Panc1 (cell line): ENCODE data around the gene ABCB8.

Experiments used
- CTCF ChIP-seq: fragments of 450-650 bp; IDR thresholded peaks from 2 replicates; pipeline ENCODE4 v1.5.1; 2017; ENCODE audit warnings: mild to moderate bottlenecking
- POLR2AphosphoS5 ChIP-seq: IDR thresholded peaks from 2 replicates; pipeline ENCODE4 v1.6.1; 2012; ENCODE audit warnings: mild to moderate bottlenecking, low read depth, low read length, moderate library complexity
- SIN3A ChIP-seq: IDR thresholded peaks from 2 replicates; pipeline ENCODE4 v1.6.1; 2012; ENCODE audit warnings: low read depth, mild to moderate bottlenecking, low read length, moderate library complexity, borderline replicate concordance; ENCODE audit not compliant: insufficient read depth
- TF ChIP-seq, protein P1 (sequence below), 2 experiments: IDR thresholded peaks; 2 replicates each; pipeline ENCODE4 v1.6.1; 2011 to 2012; ENCODE audit warnings: low read depth in 2 of 2, control low read depth in 1 of 2, low read length in 1 of 2, mild to moderate bottlenecking in 1 of 2, moderate library complexity in 1 of 2; ENCODE audit not compliant: insufficient read depth in 1 of 2

DNA sequence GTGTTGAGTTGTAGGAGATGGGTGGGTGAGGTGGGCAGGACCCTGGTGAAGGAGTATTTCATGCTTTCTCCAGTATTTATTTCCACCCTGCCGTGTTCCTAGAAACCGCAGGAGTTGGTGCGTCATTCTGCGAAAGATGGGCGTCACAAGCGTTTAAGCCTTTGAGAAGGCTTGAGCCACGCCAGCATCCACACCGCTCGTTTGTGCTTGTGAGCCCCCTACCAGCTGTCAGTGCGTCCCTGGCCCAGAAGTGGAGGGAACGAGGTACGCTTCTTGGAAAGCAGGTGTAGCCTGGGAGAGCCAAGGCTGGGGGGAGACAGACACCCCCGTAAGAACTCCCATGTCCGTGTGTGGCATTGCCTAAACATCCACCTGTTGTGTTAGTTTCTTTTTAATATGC, 63.7 kb downstream of the ABCB8 start:
- TF ChIP-seq POLR2AphosphoS5 (no peak), CTCF (no peak), SIN3A (no peak)
- TF ChIP-seq, protein P1, sequence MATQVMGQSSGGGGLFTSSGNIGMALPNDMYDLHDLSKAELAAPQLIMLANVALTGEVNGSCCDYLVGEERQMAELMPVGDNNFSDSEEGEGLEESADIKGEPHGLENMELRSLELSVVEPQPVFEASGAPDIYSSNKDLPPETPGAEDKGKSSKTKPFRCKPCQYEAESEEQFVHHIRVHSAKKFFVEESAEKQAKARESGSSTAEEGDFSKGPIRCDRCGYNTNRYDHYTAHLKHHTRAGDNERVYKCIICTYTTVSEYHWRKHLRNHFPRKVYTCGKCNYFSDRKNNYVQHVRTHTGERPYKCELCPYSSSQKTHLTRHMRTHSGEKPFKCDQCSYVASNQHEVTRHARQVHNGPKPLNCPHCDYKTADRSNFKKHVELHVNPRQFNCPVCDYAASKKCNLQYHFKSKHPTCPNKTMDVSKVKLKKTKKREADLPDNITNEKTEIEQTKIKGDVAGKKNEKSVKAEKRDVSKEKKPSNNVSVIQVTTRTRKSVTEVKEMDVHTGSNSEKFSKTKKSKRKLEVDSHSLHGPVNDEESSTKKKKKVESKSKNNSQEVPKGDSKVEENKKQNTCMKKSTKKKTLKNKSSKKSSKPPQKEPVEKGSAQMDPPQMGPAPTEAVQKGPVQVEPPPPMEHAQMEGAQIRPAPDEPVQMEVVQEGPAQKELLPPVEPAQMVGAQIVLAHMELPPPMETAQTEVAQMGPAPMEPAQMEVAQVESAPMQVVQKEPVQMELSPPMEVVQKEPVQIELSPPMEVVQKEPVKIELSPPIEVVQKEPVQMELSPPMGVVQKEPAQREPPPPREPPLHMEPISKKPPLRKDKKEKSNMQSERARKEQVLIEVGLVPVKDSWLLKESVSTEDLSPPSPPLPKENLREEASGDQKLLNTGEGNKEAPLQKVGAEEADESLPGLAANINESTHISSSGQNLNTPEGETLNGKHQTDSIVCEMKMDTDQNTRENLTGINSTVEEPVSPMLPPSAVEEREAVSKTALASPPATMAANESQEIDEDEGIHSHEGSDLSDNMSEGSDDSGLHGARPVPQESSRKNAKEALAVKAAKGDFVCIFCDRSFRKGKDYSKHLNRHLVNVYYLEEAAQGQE (IDR thresholded peaks at IDR 0.05; ENCODE audit: insufficient read depth in 1 of 2, low read depth in 2 of 2, low read length in 1 of 2): no peak
